Measurements from ENCODE around the gene RGS10.
"Not testable (repeated sequence)": the region's sequence is repeated elsewhere in the genome, so short reads cannot be mapped to it uniquely, and the experiment has no call there.

Gene RGS10

GRCh38 chr10:119542988-119543813 lies 682 bp upstream of the RGS10 start:
- H3K9me3 Mint-ChIP-seq, result no peaks in the 10 kb centered on the region
- peak; percentile 48 to 76 for DNase-seq (ENCODE audit: low spot score in 2 of 2)
- peak; percentile 58 for ATAC-seq
- H3K4me3 Mint-ChIP-seq, result peak overlapping the region; percentile 83
- H3K27ac Mint-ChIP-seq, result peak overlapping the region; percentile 84
- peaks cover 18% of the 10 kb centered on the region for H3K36me3 Mint-ChIP-seq
- peaks cover 45% of the 10 kb centered on the region for H3K4me1 Mint-ChIP-seq

DNA sequence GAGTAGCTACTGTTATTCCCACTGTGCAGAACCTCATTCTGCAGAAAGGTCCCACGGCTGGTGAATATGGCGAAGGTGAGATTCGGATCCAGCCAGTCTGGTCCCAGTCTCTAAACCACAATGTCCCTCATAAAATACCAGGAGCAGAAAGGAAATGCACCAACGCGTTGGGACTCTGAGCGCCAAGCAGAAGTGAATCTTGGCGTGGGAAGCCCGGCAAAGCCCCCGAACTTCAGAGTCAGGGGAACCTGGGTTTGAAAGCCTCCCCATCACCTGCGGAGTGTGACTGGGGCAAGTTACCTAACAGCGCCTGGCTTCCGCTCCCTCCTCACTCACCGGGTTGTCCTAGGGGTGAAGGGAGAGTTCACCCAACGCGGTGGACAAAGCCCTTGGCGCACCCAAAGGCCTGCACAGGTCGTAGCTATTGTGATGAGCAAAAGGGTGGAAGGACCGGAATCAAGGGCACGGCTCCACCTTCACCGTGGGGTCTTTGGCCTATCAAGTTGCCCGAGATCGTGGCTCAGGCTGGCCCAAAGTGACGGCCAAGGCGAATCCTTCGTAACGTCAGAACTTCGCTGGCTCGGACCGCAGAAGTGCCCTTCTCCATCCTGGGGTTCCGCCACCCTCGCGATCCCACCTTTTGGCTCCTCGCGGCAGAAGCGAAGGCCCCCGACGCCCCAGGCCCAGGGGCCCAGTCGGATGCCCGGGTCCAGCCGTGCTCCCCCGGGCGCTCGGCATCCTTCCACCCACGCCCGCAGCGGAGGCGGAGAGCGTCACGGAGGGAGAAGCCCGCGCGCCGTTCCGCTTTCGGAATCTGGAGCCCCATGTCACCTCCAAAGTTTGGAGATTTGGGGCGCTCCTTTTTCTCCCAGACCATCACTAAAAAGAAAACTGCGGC lies 811 bp downstream of the RGS10 start:
- peak; percentile 54 to 79 for DNase-seq (ENCODE audit: low spot score in 2 of 2)
- Mint-ChIP-seq H3K4me3 (peak overlapping the region; percentile 83), H3K9me3 (no peaks in the 10 kb centered on the region), H3K36me3 (peaks cover 22% of the 10 kb centered on the region), H3K27ac (peak overlapping the region; percentile 54), H3K4me1 (peaks cover 60% of the 10 kb centered on the region)
- peak; percentile 23 for ATAC-seq

- H3K27ac Mint-ChIP-seq, result peak overlapping the region; percentile 54
- DNase-seq (ENCODE audit: low spot score in 2 of 2), result peak in 1 of 2 donors; percentile 58
These were observed 1.5 kb downstream of the RGS10 start for GRCh38 chr10:119541046-119541445.

DNA sequence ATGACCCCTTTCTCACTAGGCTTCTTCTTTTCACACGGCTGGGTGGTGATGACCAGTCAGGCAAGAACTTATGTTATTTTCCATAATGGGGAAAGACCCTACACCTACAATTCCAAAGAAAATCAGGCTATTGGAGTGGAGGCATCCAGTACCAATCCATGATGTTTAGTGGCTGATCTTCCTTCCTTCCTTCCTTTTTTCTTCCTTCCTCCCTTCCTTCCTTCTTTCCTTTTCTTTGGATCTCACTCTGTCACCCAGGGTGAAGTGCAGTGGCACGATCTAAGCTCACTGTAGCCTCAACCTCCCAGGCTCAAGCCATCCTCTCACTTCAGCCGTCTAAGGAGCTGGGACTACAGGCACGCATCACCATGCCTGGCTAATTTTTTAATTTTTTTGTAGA lies 2.5 kb downstream of the RGS10 start:
- DNase-seq (ENCODE audit: low spot score in 2 of 2) (no peak), ATAC-seq (no peak)
- H3K27ac Mint-ChIP-seq, result no peak overlapping the region
- H3K4me3 Mint-ChIP-seq, result peak overlapping the region; percentile 83
- no peaks in the 10 kb centered on the region for H3K9me3 Mint-ChIP-seq
- peaks cover 32% of the 10 kb centered on the region for H3K36me3 Mint-ChIP-seq
- H3K4me1 Mint-ChIP-seq, result peaks cover 74% of the 10 kb centered on the region

More at GRCh38 chr10:119541046-119541445, 1.5 kb downstream of the RGS10 start:
- ATAC-seq, result peak; percentile 50
- Mint-ChIP-seq H3K4me1 (peaks cover 66% of the 10 kb centered on the region), H3K4me3 (peak overlapping the region; percentile 83), H3K9me3 (no peaks in the 10 kb centered on the region), H3K36me3 (peaks cover 28% of the 10 kb centered on the region)

DNA sequence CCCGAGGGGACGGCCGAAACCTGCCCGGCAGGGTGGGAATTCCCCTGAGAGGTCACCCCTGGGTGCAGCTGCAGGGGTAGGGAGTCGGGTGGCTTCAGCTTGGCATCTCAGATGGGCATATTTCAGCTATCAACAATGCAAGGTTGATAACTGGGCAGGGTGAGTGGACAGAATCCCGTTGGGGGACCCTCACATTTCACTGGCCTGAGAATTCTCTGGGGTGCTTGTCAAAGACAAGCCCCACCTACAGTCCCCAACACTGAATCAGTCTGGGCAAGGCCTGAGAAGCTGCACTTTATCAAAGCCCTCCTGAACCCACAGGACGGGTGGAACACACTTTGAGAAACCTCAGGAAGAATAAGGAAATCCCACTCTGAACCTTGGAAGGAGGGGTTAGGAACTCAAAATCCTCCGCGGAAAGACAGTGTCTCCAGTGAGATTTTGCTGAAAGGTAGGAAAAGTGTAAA lies 3.1 kb downstream of the RGS10 start:
- H3K27ac Mint-ChIP-seq, result peak overlapping the region; percentile 89
- H3K4me3 Mint-ChIP-seq, result peak overlapping the region; percentile 83
- H3K4me1 Mint-ChIP-seq, result peaks cover 74% of the 10 kb centered on the region
- ATAC-seq, result no peak
- DNase-seq (ENCODE audit: low spot score in 2 of 2), result no peak
- no peaks in the 10 kb centered on the region for H3K9me3 Mint-ChIP-seq
- H3K36me3 Mint-ChIP-seq, result peaks cover 38% of the 10 kb centered on the region

- H3K9me3 Mint-ChIP-seq, result no peaks in the 10 kb centered on the region
- peaks cover 40% of the 10 kb centered on the region for H3K36me3 Mint-ChIP-seq
- peak overlapping the region; percentile 89 for H3K27ac Mint-ChIP-seq
- no peak for ATAC-seq
- peak overlapping the region; percentile 83 for H3K4me3 Mint-ChIP-seq
- DNase-seq (ENCODE audit: low spot score in 2 of 2), result no peak
- peaks cover 71% of the 10 kb centered on the region for H3K4me1 Mint-ChIP-seq
These were observed 3.7 kb downstream of the RGS10 start for GRCh38 chr10:119538632-119539358.

- Mint-ChIP-seq H3K36me3 (peaks cover 41% of the 10 kb centered on the region), H3K4me1 (peaks cover 64% of the 10 kb centered on the region), H3K27ac (peak overlapping the region; percentile 89), H3K9me3 (no peaks in the 10 kb centered on the region), H3K4me3 (peak overlapping the region; percentile 83)
- no peak for DNase-seq (ENCODE audit: low spot score in 2 of 2)
- no peak for ATAC-seq
These were observed 4.4 kb downstream of the RGS10 start for GRCh38 chr10:119537953-119538630.

- ATAC-seq, result no peak
- no peak overlapping the region for H3K4me3 Mint-ChIP-seq
- no peaks in the 10 kb centered on the region for H3K9me3 Mint-ChIP-seq
- no peak for DNase-seq (ENCODE audit: low spot score in 2 of 2)
- H3K36me3 Mint-ChIP-seq, result peaks cover 52% of the 10 kb centered on the region
- peaks cover 63% of the 10 kb centered on the region for H3K4me1 Mint-ChIP-seq
- H3K27ac Mint-ChIP-seq, result peak overlapping the region; percentile 38
These were observed 6.0 kb downstream of the RGS10 start for GRCh38 chr10:119536508-119537025.

- DNase-seq (ENCODE audit: low spot score in 2 of 2) (no peak), ATAC-seq (no peak)
- H3K9me3 Mint-ChIP-seq, result no peaks in the 10 kb centered on the region
- H3K4me3 Mint-ChIP-seq, result no peak overlapping the region
- H3K27ac Mint-ChIP-seq, result peak overlapping the region; percentile 38
- peaks cover 52% of the 10 kb centered on the region for H3K36me3 Mint-ChIP-seq
- H3K4me1 Mint-ChIP-seq, result peaks cover 62% of the 10 kb centered on the region
These were observed 6.5 kb downstream of the RGS10 start for GRCh38 chr10:119535837-119536507.

DNA sequence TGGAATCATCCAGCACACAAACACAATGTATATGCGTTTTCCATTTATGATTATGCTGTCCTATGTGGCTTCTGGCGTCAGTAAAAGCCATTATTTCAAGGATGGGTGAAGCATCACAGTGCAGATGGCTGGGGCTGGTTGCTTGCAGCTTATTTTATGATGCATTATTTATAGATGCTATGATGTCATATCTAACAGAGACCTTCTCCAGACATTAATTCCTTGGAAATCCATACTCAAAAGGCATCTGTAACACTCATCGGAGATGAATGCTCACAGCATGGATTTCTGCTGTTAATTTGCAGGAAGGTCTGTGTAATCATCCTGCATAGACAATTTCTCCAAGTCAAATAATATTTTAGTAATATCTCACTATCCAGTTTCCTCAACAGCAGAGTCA lies 7.2 kb downstream of the RGS10 start:
- DNase-seq (ENCODE audit: low spot score in 2 of 2) (no peak), ATAC-seq (no peak)
- H3K4me3 Mint-ChIP-seq, result no peak overlapping the region
- no peaks in the 10 kb centered on the region for H3K9me3 Mint-ChIP-seq
- peaks cover 51% of the 10 kb centered on the region for H3K36me3 Mint-ChIP-seq
- H3K27ac Mint-ChIP-seq, result no peak overlapping the region
- peaks cover 56% of the 10 kb centered on the region for H3K4me1 Mint-ChIP-seq

DNA sequence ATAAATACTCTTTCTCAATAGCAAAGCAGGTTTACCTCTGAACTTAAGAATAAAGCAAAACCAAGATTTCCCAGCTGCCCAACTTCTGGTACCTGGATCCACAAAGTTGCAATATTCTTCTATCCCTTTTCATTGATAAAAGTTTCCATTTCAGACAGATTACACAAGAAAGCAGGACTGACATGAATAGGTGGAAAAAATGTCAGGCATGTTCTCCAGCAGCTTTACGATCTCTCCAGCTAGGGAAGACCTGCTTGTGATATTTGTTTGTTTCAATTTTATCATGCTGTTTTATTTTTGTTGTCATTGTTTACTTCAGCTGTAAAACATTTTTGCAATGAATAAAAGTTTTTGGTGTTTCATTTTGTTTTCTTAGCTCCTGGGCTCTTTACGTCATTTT lies 9.0 kb downstream of the RGS10 start:
- H3K4me3 Mint-ChIP-seq, result no peak overlapping the region
- H3K27ac Mint-ChIP-seq, result no peak overlapping the region
- H3K36me3 Mint-ChIP-seq, result peaks cover 40% of the 10 kb centered on the region
- H3K4me1 Mint-ChIP-seq, result peaks cover 37% of the 10 kb centered on the region
- no peaks in the 10 kb centered on the region for H3K9me3 Mint-ChIP-seq
- DNase-seq (ENCODE audit: low spot score in 2 of 2) (no peak), ATAC-seq (no peak)

DNA sequence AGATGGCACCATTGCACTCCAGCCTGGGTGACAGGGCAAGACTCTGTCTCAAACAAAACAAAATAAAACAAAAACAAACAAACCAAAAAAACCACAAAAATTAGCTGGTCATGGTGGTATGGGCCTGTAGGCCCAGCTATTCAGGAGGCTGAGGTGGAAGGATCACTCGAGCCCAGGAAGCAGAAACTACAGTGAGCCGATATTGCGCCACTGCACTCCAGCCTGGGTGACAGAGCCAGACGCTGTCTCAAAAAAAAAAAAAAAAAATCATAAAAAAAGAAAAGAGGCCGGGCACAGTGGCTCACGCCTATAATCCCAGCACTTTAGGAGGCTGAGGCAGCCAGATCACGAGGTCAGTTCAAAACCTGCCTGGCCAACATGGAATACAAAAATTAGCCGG lies 9.7 kb downstream of the RGS10 start:
- not testable (repeated sequence) for H3K27ac Mint-ChIP-seq; DNase-seq (ENCODE audit: low spot score in 2 of 2); ATAC-seq; H3K9me3 Mint-ChIP-seq; H3K4me3 Mint-ChIP-seq
- peaks cover 40% of the 10 kb centered on the region for H3K36me3 Mint-ChIP-seq
- peaks cover 30% of the 10 kb centered on the region for H3K4me1 Mint-ChIP-seq

DNA sequence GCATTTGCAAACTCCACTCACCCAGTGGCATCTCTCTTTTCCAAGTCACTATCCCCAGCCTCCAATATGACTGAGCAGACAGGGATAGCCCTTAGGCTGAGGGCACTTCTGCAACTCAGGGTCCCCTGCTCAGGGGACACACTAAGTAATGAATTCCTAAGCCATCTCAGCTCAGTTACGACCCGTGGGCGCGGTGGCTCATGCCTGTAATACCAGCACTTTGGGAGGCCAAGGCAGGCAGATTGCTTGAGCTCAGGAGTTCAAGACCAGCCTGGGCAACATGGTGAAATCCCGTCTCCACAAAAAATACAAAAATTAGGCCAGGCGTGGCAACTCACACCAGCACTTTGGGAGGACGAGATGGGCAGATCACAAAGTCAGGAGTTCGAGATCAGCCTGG lies 10.3 kb downstream of the RGS10 start:
- not testable (repeated sequence) for DNase-seq (ENCODE audit: low spot score in 2 of 2); ATAC-seq; H3K27ac Mint-ChIP-seq; H3K9me3 Mint-ChIP-seq; H3K4me3 Mint-ChIP-seq
- peaks cover 25% of the 10 kb centered on the region for H3K4me1 Mint-ChIP-seq
- peaks cover 43% of the 10 kb centered on the region for H3K36me3 Mint-ChIP-seq

DNA sequence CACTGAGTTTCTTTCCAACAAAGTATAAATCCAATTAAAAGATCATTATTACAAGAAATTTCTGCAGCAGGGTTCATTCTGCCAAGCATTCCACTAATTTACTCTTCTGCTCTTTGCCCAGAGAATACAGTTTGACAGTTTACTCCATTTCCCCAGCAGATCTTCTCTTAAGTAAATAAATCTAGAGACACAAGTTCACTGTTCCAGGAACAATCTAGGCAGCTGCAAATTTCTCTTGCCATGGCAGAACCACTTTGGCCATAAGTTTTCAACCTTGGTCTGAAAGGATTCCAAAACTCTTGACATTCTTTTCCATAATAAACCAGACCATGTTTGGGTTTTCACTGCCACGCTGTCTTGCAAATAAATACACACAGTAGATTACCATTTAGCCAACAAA lies 11.5 kb downstream of the RGS10 start:
- H3K36me3 Mint-ChIP-seq, result peaks cover 45% of the 10 kb centered on the region
- DNase-seq (ENCODE audit: low spot score in 2 of 2) (no peak), ATAC-seq (no peak)
- H3K4me1 Mint-ChIP-seq, result peaks cover 13% of the 10 kb centered on the region
- H3K4me3 Mint-ChIP-seq, result no peak overlapping the region
- no peaks in the 10 kb centered on the region for H3K9me3 Mint-ChIP-seq
- H3K27ac Mint-ChIP-seq, result no peak overlapping the region
